Activated gamma-delta T cell treated with anti-CD3 and anti-CD28 coated beads, Interleukin-2, amount 50 U/mL, for 16 hours (primary cell): ENCODE results near the gene HPSE2.

ENCODE experiments used
- DNase-seq: peaks from one replicate; pipeline ENCODE4 v3.0.0-alpha.2; 2020; ENCODE audit warnings: low read depth

Gene HPSE2

GRCh38 chr10:98676895-98677294 is 558.8 kb downstream of the HPSE2 start:
- no peak for DNase-seq

GRCh38 chr10:98675902-98676301 is 559.8 kb downstream of the HPSE2 start:
- DNase-seq: no peak

GRCh38 chr10:98673171-98673782 is 562.4 kb downstream of the HPSE2 start:
- DNase-seq: no peak

GRCh38 chr10:98667081-98667480 is 568.6 kb downstream of the HPSE2 start:
- no peak for DNase-seq

- no peak for DNase-seq
Observed at GRCh38 chr10:98666276-98666675, 569.4 kb downstream of the HPSE2 start.

- DNase-seq: peak; percentile 1
Observed at GRCh38 chr10:98664329-98665042, 571.2 kb downstream of the HPSE2 start.

GRCh38 chr10:98659951-98660350 is 575.7 kb downstream of the HPSE2 start:
- no peak for DNase-seq

GRCh38 chr10:98655492-98655891 is 580.2 kb downstream of the HPSE2 start:
- no peak for DNase-seq

GRCh38 chr10:98649170-98649569 is 586.5 kb downstream of the HPSE2 start:
- DNase-seq: no peak

GRCh38 chr10:98646998-98647917 is 588.4 kb downstream of the HPSE2 start:
- no peak for DNase-seq

- DNase-seq: no peak
Observed at GRCh38 chr10:98644466-98644865, 591.2 kb downstream of the HPSE2 start.

GRCh38 chr10:98642281-98642680 is 593.4 kb downstream of the HPSE2 start:
- DNase-seq: no peak

GRCh38 chr10:98638920-98639319 is 596.7 kb downstream of the HPSE2 start:
- DNase-seq: no peak

- DNase-seq: no peak
Observed at GRCh38 chr10:98636921-98637329, 598.7 kb downstream of the HPSE2 start.

- no peak for DNase-seq
Observed at GRCh38 chr10:98632456-98633150, 603.0 kb downstream of the HPSE2 start.

- DNase-seq: no peak
Observed at GRCh38 chr10:98628206-98628605, 607.4 kb downstream of the HPSE2 start.

GRCh38 chr10:98627711-98628110 is 607.9 kb downstream of the HPSE2 start:
- no peak for DNase-seq

- no peak for DNase-seq
Observed at GRCh38 chr10:98624963-98625362, 610.7 kb downstream of the HPSE2 start.

GRCh38 chr10:98623176-98623575 is 612.5 kb downstream of the HPSE2 start:
- DNase-seq: no peak

- DNase-seq: no peak
Observed at GRCh38 chr10:98621630-98622029, 614.0 kb downstream of the HPSE2 start.

- DNase-seq: no peak
Observed at GRCh38 chr10:98620503-98620902, 615.1 kb downstream of the HPSE2 start.

GRCh38 chr10:98619446-98619845 is 616.2 kb downstream of the HPSE2 start:
- DNase-seq: no peak
